Gastrocnemius medialis (tissue), 4 donors: ENCODE data around the gene SNURF.

Source experiments
- POLR2A ChIP-seq, 2 donors: fragments of 450-650 bp; IDR thresholded peaks; one replicate each; pipeline ENCODE4 v1.6.1; 2017; ENCODE audit warnings: antibody characterized with exemption in 2 of 2, mild to moderate bottlenecking in 2 of 2, moderate library complexity in 2 of 2
- TF ChIP-seq, protein P1 (sequence below), 5 experiments: fragments of 450-650 bp in 3 of 5; fragments of 200-600 bp in 2 of 5; sonication (generic) in 2 of 5; IDR thresholded peaks in 4 of 5; conservative IDR thresholded peaks in 1 of 5; 1 replicate in 4 of 5; 2 replicates in 1 of 5; pipeline ENCODE4 v1.5.1; 2016 to 2019; ENCODE audit warnings: antibody characterized with exemption in 5 of 5, mild to moderate bottlenecking in 3 of 5, moderate library complexity in 3 of 5

GRCh38 chr15:24954783-24955530, at the start of gene SNURF, which contains the start of gene SNRPN:
- TF ChIP-seq, protein P1, sequence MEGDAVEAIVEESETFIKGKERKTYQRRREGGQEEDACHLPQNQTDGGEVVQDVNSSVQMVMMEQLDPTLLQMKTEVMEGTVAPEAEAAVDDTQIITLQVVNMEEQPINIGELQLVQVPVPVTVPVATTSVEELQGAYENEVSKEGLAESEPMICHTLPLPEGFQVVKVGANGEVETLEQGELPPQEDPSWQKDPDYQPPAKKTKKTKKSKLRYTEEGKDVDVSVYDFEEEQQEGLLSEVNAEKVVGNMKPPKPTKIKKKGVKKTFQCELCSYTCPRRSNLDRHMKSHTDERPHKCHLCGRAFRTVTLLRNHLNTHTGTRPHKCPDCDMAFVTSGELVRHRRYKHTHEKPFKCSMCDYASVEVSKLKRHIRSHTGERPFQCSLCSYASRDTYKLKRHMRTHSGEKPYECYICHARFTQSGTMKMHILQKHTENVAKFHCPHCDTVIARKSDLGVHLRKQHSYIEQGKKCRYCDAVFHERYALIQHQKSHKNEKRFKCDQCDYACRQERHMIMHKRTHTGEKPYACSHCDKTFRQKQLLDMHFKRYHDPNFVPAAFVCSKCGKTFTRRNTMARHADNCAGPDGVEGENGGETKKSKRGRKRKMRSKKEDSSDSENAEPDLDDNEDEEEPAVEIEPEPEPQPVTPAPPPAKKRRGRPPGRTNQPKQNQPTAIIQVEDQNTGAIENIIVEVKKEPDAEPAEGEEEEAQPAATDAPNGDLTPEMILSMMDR (IDR thresholded peaks at IDR 0.05 in 4 of 5, conservative IDR thresholded peaks at IDR 0.05 in 1 of 5): no peak
- TF ChIP-seq POLR2A (IDR thresholded peaks at IDR 0.05): peak; percentile 79 to 81
